ENCODE measurements around the gene MRPS6.

DNA sequence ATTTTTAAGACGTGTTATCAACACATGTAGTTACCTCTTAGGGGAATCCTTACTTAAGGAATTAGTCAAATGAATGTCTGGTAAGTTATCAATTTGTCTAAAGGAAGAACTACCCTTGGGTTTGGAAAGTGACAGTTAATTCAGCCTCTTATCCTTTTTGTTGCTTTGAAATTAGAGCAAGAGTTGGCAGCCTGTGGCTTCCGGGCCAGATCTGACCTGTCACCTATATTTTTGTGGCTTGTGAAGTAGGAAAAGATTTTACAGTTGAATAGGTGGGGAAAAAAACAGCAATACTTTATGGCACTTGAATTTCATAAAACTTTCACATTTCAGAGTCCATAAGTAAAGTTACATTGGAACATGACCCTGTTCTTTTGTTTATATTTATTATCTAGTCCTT is 5.5 kb downstream of the MRPS6 start:
- TF ChIP-seq RCOR1 (conservative IDR thresholded peaks at IDR 0.05; ENCODE audit: low read depth, low read length), result no peak
- TF ChIP-seq TCF7 (IDR thresholded peaks at IDR 0.05; ENCODE audit: borderline replicate concordance), result no peak
- TF ChIP-seq RAD21 (IDR thresholded peaks at IDR 0.05; ENCODE audit: insufficient read depth, low read depth, low read length), result no peak
- TF ChIP-seq CTCF (IDR thresholded peaks at IDR 0.05 in 2 of 3, conservative IDR thresholded peaks at IDR 0.05 in 1 of 3; ENCODE audit: control insufficient read depth in 2 of 3, extremely low read depth in 1 of 3, insufficient read depth in 1 of 3, low read depth in 3 of 3, low read length in 3 of 3), result no peak
- no peak for TF ChIP-seq RFX5 (IDR thresholded peaks at IDR 0.05; ENCODE audit: low read depth, low read length)
- TF ChIP-seq EZH2 (IDR thresholded peaks at IDR 0.05; ENCODE audit: borderline replicate concordance, control insufficient read depth, low read depth, low read length), result no peak
- no peak for TF ChIP-seq RELA (IDR thresholded peaks at IDR 0.05; ENCODE audit: borderline replicate concordance, partially characterized antibody)
- no peak for TF ChIP-seq SMAD1 (IDR thresholded peaks at IDR 0.05; ENCODE audit: low read depth, partially characterized antibody)

Data from GM12878 (cell line).